CD4-positive, alpha-beta T cell (primary cell): ENCODE measurements around the gene DYNC1I2. TPM values are rescaled to one million over a fixed set of nuclear protein-coding genes. Genes with fewer than 3 reads are reported as not detected.

Experiments used
- ATAC-seq: fragments of 200-7000 bp; cut with Tn5 transposase; one replicate; pipeline ENCODE4 v1.10.0; 2022; ENCODE audit warnings: mild to moderate bottlenecking; ENCODE audit not compliant: poor library complexity
- CTCF ChIA-PET: fragments of 350-600 bp; sonication (Branson Sonifier 250); formaldehyde crosslinking; loops from one replicate; lab custom pipeline; 2021; ENCODE audit warnings: antibody characterized with exemption, inconsistent platforms; lab: Charles Lee
- POLR2A ChIA-PET: fragments of 350-600 bp; sonication (Branson Sonifier 250); formaldehyde crosslinking; loops from one replicate; lab custom pipeline; 2021; ENCODE audit warnings: antibody characterized with exemption, inconsistent platforms; lab: Charles Lee
- DNase-seq, 14 experiments: peaks; one replicate each; pipeline ENCODE4 v3.0.0-alpha.2; 2013 to 2020; ENCODE audit warnings: mixed read lengths in 2 of 14
- H3K27ac ChIP-seq, 2 donors: one replicate each; pipeline versions ENCODE4 v1.5.1 to v1.7.0; 2013; ENCODE audit warnings: low read length in 2 of 2, low read depth in 1 of 2, mild to moderate bottlenecking in 1 of 2
- H3K27me3 ChIP-seq, 2 experiments: 1 replicate in 1 of 2; 2 replicates in 1 of 2; pipeline versions ENCODE4 v1.6.1 to v1.7.0; 2013; ENCODE audit warnings: low read length in 2 of 2, control low read depth in 1 of 2, mild to moderate bottlenecking in 1 of 2, moderate library complexity in 1 of 2; ENCODE audit not compliant: insufficient read depth in 2 of 2, control insufficient read depth in 1 of 2
- H3K36me3 ChIP-seq: one replicate; pipeline ENCODE4 v1.6.1; 2013; ENCODE audit warnings: low read length, control low read depth; ENCODE audit not compliant: insufficient read depth
- H3K4me1 ChIP-seq: one replicate; pipeline ENCODE4 v1.6.1; 2013; ENCODE audit warnings: low read length, control low read depth; ENCODE audit not compliant: insufficient read depth
- H3K4me3 ChIP-seq: one replicate; pipeline ENCODE4 v1.5.1; 2013; ENCODE audit warnings: mild to moderate bottlenecking, low read length, moderate library complexity
- H3K9me3 ChIP-seq, 2 experiments: 1 replicate in 1 of 2; 2 replicates in 1 of 2; pipeline versions ENCODE4 v1.6.1 to v1.7.0; 2013; ENCODE audit warnings: low read length in 2 of 2, mild to moderate bottlenecking in 2 of 2, control low read depth in 1 of 2, moderate library complexity in 1 of 2; ENCODE audit not compliant: control insufficient read depth in 1 of 2, insufficient read depth in 1 of 2
- H3K27ac Mint-ChIP-seq: one replicate; pipeline ENCODE4 v1.8.0; 2020; ENCODE audit warnings: mixed read lengths
- H3K27me3 Mint-ChIP-seq: one replicate; pipeline ENCODE4 v1.8.0; 2021; ENCODE audit warnings: mixed read lengths
- H3K36me3 Mint-ChIP-seq: one replicate; pipeline ENCODE4 v1.8.0; 2021; ENCODE audit warnings: low read depth, mixed read lengths
- H3K4me1 Mint-ChIP-seq: one replicate; pipeline ENCODE4 v1.8.0; 2021; ENCODE audit warnings: low read depth, mixed read lengths
- H3K4me3 Mint-ChIP-seq: one replicate; pipeline ENCODE4 v1.8.0; 2020; ENCODE audit warnings: mild to moderate bottlenecking, mixed read lengths
- H3K9me3 Mint-ChIP-seq: one replicate; pipeline ENCODE4 v1.8.0; 2020; ENCODE audit warnings: mixed read lengths
- CTCF ChIP-seq: fragments of 200-600 bp; IDR thresholded peaks from one replicate; pipeline ENCODE4 v1.8.0; 2022; ENCODE audit warnings: antibody characterized with exemption, mild to moderate bottlenecking
- intact Hi-C, 2 experiments: fragments of 100-400 bp; cut with DNase I in 1 of 2; cut with micrococcal nuclease in 1 of 2; formaldehyde crosslinking; loops; one replicate each; pipeline versions ENCODE4 v1.15.1 to v1.9.0; 2023 to 2025; cut with DNase I, micrococcal nuclease
- total RNA-seq, 174 experiments: library from RNA in 2 of 174; stranded (reverse) in 2 of 174; gene quantifications; one replicate each; pipeline ENCODE4 v1.2.3 and lab custom pipeline; 2021 to 2026

Gene DYNC1I2
- total RNA-seq, 2 experiments from 2014 or later = 10.5 to 11.6 TPM

GRCh38 chr2:171709011-171709685, 21.9 kb downstream of the DYNC1I2 start:
- Histone ChIP-seq H3K27me3 (no peaks in the 10 kb centered on the region), H3K36me3 (peaks cover 15% of the 10 kb centered on the region), H3K4me1 (no peaks in the 10 kb centered on the region), H3K9me3 (no peaks in the 10 kb centered on the region), H3K27ac (no peak overlapping the region), H3K4me3 (no peak overlapping the region)
- ChIA-PET POLR2A (no interaction called here), CTCF (no interaction called here)
- DNase-seq (no peak), ATAC-seq (no peak)
- no peak overlapping the region for H3K27ac Mint-ChIP-seq
- H3K36me3 Mint-ChIP-seq = peaks cover 39% of the 10 kb centered on the region
- intact Hi-C loops = loop anchor here (5.0 to 10.0 kb wide), 4 partner anchors 103 to 966 kb away; no protein-coding TSS in a partner anchor
- H3K4me3 Mint-ChIP-seq = no peak overlapping the region
- no peaks in the 10 kb centered on the region for H3K27me3 Mint-ChIP-seq
- no peaks in the 10 kb centered on the region for H3K9me3 Mint-ChIP-seq
- H3K4me1 Mint-ChIP-seq = peaks cover 16% of the 10 kb centered on the region
- no peak for TF ChIP-seq CTCF

DNA sequence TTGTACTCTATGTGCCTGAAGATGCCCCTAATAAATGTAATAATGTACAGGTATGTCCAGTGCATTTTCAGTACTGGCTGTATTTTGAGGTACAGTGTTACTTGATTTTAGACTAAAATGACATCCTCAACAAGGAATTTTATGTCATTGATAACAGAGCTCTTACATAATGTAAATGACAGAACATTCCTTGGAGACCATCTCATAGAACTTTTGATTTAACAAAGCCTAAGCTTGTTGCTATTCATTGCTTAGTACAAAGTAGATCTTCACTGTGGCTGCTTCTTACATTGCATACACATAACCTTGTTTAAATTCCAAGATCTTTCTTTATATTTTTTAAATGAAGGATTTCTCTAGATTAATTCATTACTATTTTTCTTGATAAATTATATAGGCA, 24.1 kb downstream of the DYNC1I2 start:
- H3K9me3 ChIP-seq = no peaks in the 10 kb centered on the region
- no peak overlapping the region for H3K27ac Mint-ChIP-seq
- no peaks in the 10 kb centered on the region for H3K27me3 ChIP-seq
- CTCF ChIA-PET = no interaction called here
- peaks cover 43% of the 10 kb centered on the region for H3K36me3 Mint-ChIP-seq
- intact Hi-C loops = no loop called here
- ATAC-seq = no peak
- no peak for DNase-seq
- no peak overlapping the region for H3K27ac ChIP-seq
- H3K4me1 Mint-ChIP-seq = peaks cover 11% of the 10 kb centered on the region
- no peaks in the 10 kb centered on the region for H3K27me3 Mint-ChIP-seq
- H3K9me3 Mint-ChIP-seq = no peaks in the 10 kb centered on the region
- no peak for TF ChIP-seq CTCF
- H3K4me3 Mint-ChIP-seq = no peak overlapping the region
- H3K36me3 ChIP-seq = peaks cover 23% of the 10 kb centered on the region
- no peak overlapping the region for H3K4me3 ChIP-seq
- POLR2A ChIA-PET = no interaction called here
- H3K4me1 ChIP-seq = no peaks in the 10 kb centered on the region

- Histone ChIP-seq H3K27ac (no peak overlapping the region), H3K27me3 (no peaks in the 10 kb centered on the region), H3K9me3 (no peaks in the 10 kb centered on the region), H3K4me3 (no peak overlapping the region), H3K4me1 (no peaks in the 10 kb centered on the region), H3K36me3 (peaks cover 25% of the 10 kb centered on the region)
- H3K27ac Mint-ChIP-seq = no peak overlapping the region
- H3K4me3 Mint-ChIP-seq = no peak overlapping the region
- CTCF ChIA-PET = no interaction called here
- peaks cover 46% of the 10 kb centered on the region for H3K36me3 Mint-ChIP-seq
- POLR2A ChIA-PET = no interaction called here
- DNase-seq (no peak), ATAC-seq (no peak)
- no peaks in the 10 kb centered on the region for H3K27me3 Mint-ChIP-seq
- intact Hi-C loops = no loop called here
- H3K9me3 Mint-ChIP-seq = no peaks in the 10 kb centered on the region
- TF ChIP-seq CTCF = no peak
- H3K4me1 Mint-ChIP-seq = peaks cover 9% of the 10 kb centered on the region
Observed at GRCh38 chr2:171712051-171712450, 24.8 kb downstream of the DYNC1I2 start.
